ENCODE results near the gene CD70.
"Not testable (repeated sequence)": the region's sequence is repeated elsewhere in the genome, so short reads cannot be mapped to it uniquely, and the experiment has no call there.

The CD70 gene

GRCh38 chr19:6586056-6586455 lies 4.9 kb downstream of the CD70 start:
- Mint-ChIP-seq H3K9me3 (no peaks in the 10 kb centered on the region), H3K4me1 (peaks cover 50% of the 10 kb centered on the region), H3K27ac (peak overlapping the region; percentile 39), H3K4me3 (no peak overlapping the region), H3K27me3 (peaks cover 42% of the 10 kb centered on the region), H3K36me3 (no peaks in the 10 kb centered on the region)

- not testable (repeated sequence) for H3K36me3 Mint-ChIP-seq, H3K9me3 Mint-ChIP-seq, H3K27ac Mint-ChIP-seq, H3K4me3 Mint-ChIP-seq
- peaks cover 17% of the 10 kb centered on the region for H3K4me1 Mint-ChIP-seq
- H3K27me3 Mint-ChIP-seq = peaks cover 14% of the 10 kb centered on the region
Measured at GRCh38 chr19:6582515-6583484, 8.2 kb downstream of the CD70 start.

- Mint-ChIP-seq H3K36me3 (no peaks in the 10 kb centered on the region), H3K4me1 (no peaks in the 10 kb centered on the region), H3K27ac (no peak overlapping the region), H3K4me3 (no peak overlapping the region), H3K27me3 (no peaks in the 10 kb centered on the region), H3K9me3 (no peaks in the 10 kb centered on the region)
Measured at GRCh38 chr19:6580313-6580712, 10.6 kb downstream of the CD70 start.

- H3K27me3 Mint-ChIP-seq = no peaks in the 10 kb centered on the region
- no peak overlapping the region for H3K27ac Mint-ChIP-seq
- H3K4me1 Mint-ChIP-seq = no peaks in the 10 kb centered on the region
- H3K4me3 Mint-ChIP-seq = no peak overlapping the region
- no peaks in the 10 kb centered on the region for H3K9me3 Mint-ChIP-seq
- no peaks in the 10 kb centered on the region for H3K36me3 Mint-ChIP-seq
Measured at GRCh38 chr19:6579450-6580178, 11.3 kb downstream of the CD70 start.

GRCh38 chr19:6577476-6578125 lies 13.3 kb downstream of the CD70 start:
- no peaks in the 10 kb centered on the region for H3K27me3 Mint-ChIP-seq
- no peak overlapping the region for H3K4me3 Mint-ChIP-seq
- H3K36me3 Mint-ChIP-seq = no peaks in the 10 kb centered on the region
- no peaks in the 10 kb centered on the region for H3K4me1 Mint-ChIP-seq
- no peak overlapping the region for H3K27ac Mint-ChIP-seq
- H3K9me3 Mint-ChIP-seq = no peaks in the 10 kb centered on the region

GRCh38 chr19:6576869-6577475 lies 14.0 kb downstream of the CD70 start:
- H3K4me3 Mint-ChIP-seq = no peak overlapping the region
- no peaks in the 10 kb centered on the region for H3K4me1 Mint-ChIP-seq
- no peaks in the 10 kb centered on the region for H3K27me3 Mint-ChIP-seq
- no peaks in the 10 kb centered on the region for H3K9me3 Mint-ChIP-seq
- H3K27ac Mint-ChIP-seq = no peak overlapping the region
- H3K36me3 Mint-ChIP-seq = no peaks in the 10 kb centered on the region

GRCh38 chr19:6573350-6573749 lies 17.6 kb downstream of the CD70 start:
- Mint-ChIP-seq H3K36me3 (no peaks in the 10 kb centered on the region), H3K27ac (no peak overlapping the region), H3K4me1 (no peaks in the 10 kb centered on the region), H3K27me3 (peaks cover 3% of the 10 kb centered on the region), H3K9me3 (no peaks in the 10 kb centered on the region), H3K4me3 (no peak overlapping the region)

GRCh38 chr19:6572217-6572616 lies 18.7 kb downstream of the CD70 start:
- Mint-ChIP-seq H3K27ac (no peak overlapping the region), H3K27me3 (peaks cover 5% of the 10 kb centered on the region), H3K4me3 (no peak overlapping the region), H3K36me3 (no peaks in the 10 kb centered on the region), H3K4me1 (no peaks in the 10 kb centered on the region), H3K9me3 (no peaks in the 10 kb centered on the region)

GRCh38 chr19:6571167-6571566 lies 19.8 kb downstream of the CD70 start:
- Mint-ChIP-seq H3K27ac (no peak overlapping the region), H3K4me3 (no peak overlapping the region), H3K27me3 (peaks cover 5% of the 10 kb centered on the region), H3K9me3 (no peaks in the 10 kb centered on the region), H3K4me1 (no peaks in the 10 kb centered on the region), H3K36me3 (no peaks in the 10 kb centered on the region)

GRCh38 chr19:6570764-6571163 lies 20.2 kb downstream of the CD70 start:
- Mint-ChIP-seq H3K4me3 (no peak overlapping the region), H3K27ac (no peak overlapping the region), H3K4me1 (no peaks in the 10 kb centered on the region), H3K27me3 (peaks cover 5% of the 10 kb centered on the region), H3K36me3 (no peaks in the 10 kb centered on the region), H3K9me3 (no peaks in the 10 kb centered on the region)

- Mint-ChIP-seq H3K27me3 (peaks cover 12% of the 10 kb centered on the region), H3K27ac (no peak overlapping the region), H3K9me3 (no peaks in the 10 kb centered on the region), H3K4me1 (no peaks in the 10 kb centered on the region), H3K4me3 (no peak overlapping the region), H3K36me3 (no peaks in the 10 kb centered on the region)
Measured at GRCh38 chr19:6568816-6569215, 22.1 kb downstream of the CD70 start.

- Mint-ChIP-seq H3K9me3 (no peaks in the 10 kb centered on the region), H3K27me3 (peaks cover 12% of the 10 kb centered on the region), H3K36me3 (no peaks in the 10 kb centered on the region), H3K4me3 (no peak overlapping the region), H3K4me1 (no peaks in the 10 kb centered on the region), H3K27ac (no peak overlapping the region)
Measured at GRCh38 chr19:6568010-6568526, 22.9 kb downstream of the CD70 start.

- H3K27ac Mint-ChIP-seq, H3K9me3 Mint-ChIP-seq, H3K4me1 Mint-ChIP-seq, H3K36me3 Mint-ChIP-seq, H3K4me3 Mint-ChIP-seq: not testable (repeated sequence)
- peaks cover 12% of the 10 kb centered on the region for H3K27me3 Mint-ChIP-seq
Measured at GRCh38 chr19:6566727-6567126, 24.2 kb downstream of the CD70 start.

- Mint-ChIP-seq H3K27me3 (peaks cover 9% of the 10 kb centered on the region), H3K36me3 (no peaks in the 10 kb centered on the region), H3K4me1 (no peaks in the 10 kb centered on the region), H3K4me3 (no peak overlapping the region), H3K27ac (no peak overlapping the region), H3K9me3 (no peaks in the 10 kb centered on the region)
Measured at GRCh38 chr19:6564393-6564792, 26.6 kb downstream of the CD70 start.

- not testable (repeated sequence) for H3K4me3 Mint-ChIP-seq, H3K27me3 Mint-ChIP-seq, H3K36me3 Mint-ChIP-seq, H3K27ac Mint-ChIP-seq, H3K9me3 Mint-ChIP-seq, H3K4me1 Mint-ChIP-seq
Measured at GRCh38 chr19:6562437-6562836, 28.5 kb downstream of the CD70 start.
